Muscle of back (tissue), 11 donors: ENCODE results near the gene CD93. TPM values are rescaled to one million over a fixed set of nuclear protein-coding genes. Genes with fewer than 3 reads are reported as not detected.

Experiments used
- DNase-seq, 3 donors: peaks; one replicate each; pipeline versions ENCODE4 v3.0.0 to v3.0.0-alpha.2; 2013
- polyA plus RNA-seq, 10 donors: library from polyadenylated mRNA; unstranded; fragments of 120-200 nt; gene quantifications; one replicate each; pipeline ENCODE4 v1.2.1, GENCODE V29; 2013; ENCODE audit not compliant: insufficient read length in 10 of 10

CD93 gene
- polyA plus RNA-seq, 10 donors, result 48.0 to 81.1 (median 63.6) TPM

DNA sequence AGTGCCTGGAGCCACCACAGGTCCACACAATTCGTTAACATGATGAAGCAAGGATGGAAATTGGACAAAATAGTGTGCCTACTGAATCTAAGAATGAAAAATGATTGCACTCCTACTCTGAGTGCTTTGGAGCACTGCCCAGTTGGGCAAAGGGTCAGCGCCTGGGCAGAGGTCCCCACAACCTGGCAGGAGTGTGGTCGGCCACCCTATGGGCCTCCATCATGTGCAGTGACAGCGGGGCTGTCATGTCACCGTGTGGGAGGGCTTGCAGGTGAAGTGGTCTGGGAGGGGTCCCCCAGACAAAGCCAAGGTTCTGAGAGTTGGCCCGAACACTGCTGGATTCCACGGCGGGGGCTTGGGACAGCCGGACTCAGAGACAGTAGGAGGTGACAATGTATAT is 36.2 kb upstream of the CD93 start:
- no peak for DNase-seq

DNA sequence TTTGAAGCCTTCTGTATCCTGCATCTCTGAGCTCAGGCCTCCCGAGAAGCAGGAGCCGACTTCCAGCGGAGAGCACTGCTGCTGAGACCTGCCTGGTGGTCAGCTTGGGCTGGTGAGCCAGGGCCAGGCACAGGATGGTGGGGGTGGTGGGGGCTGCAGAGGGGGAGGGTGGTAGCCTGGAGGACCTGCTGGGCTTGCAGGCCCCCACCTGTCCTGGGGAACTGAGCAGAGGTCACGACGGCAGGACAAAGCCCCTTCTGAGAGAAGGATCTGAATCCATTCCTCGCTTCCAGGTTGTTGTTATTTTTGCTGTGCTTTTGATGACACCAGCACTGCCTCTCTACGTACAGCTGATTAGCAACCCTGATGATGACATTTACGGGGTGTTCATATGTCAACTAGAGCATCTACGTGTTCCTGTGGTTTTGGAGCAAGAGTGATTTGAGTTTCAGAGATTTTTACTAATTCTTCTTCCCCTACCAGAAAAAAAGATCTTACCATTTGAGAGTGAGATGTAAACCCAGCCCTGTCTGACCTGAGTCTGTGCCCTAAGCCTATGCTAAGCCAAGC is 35.7 kb upstream of the CD93 start:
- DNase-seq, result no peak

DNA sequence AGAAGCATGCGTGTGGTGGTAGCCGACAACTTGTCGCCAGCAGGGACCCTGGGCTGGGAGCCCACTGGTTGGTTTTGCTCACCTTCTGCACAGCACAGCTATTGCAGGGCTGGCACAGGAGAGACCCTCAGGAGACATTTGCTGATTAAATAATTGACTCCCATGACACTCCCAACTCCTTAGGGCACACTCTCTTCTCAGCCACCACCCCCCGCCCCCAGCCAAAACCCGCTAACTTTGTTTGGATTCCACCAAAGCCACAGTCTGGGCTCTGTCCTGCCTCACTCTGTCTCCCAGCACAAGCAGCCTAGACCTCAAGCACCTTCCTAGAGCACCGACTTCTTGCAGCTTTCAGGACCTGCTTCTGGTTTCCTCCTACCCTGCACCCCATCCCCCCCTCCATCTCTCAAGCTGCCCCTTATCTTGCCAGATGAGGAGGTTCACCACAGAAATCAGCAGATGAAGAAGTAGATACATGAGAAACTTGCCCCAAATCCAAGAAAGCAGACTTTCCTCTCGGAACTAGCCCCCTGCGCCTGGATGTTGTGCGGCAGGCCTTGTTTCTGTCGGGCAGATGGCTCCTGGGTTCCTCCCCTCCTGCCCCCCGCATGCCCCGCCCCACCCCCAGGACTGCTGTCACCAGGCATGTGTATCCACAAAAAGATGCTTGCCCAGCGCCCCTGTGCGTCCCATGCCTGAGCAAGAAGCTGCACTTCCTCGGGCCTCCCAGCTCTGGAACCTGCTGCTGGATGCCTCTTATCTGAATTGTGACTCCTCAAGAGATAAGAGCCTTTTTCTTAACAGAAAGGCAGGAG is 35.0 kb upstream of the CD93 start:
- no peak for DNase-seq

DNA sequence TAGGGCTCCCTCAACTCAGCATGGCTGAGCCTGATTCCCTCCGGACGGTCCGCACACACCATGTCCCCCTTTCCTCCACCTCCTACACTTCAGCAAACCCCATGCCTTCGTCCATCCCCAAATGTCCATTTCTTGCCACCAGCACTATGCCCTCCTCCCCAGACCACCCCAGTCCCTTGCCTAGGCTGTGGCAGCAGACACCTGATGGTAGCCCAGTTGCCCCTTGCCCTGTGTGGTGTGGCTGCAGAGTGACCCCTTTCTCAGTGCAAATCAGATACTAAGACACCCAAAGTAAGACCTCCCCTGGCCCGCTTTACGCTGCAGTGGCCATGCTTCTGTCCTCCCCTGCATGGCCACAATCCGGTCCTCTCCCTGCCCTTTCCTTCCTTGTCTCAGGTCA is 34.1 kb upstream of the CD93 start:
- no peak for DNase-seq

DNA sequence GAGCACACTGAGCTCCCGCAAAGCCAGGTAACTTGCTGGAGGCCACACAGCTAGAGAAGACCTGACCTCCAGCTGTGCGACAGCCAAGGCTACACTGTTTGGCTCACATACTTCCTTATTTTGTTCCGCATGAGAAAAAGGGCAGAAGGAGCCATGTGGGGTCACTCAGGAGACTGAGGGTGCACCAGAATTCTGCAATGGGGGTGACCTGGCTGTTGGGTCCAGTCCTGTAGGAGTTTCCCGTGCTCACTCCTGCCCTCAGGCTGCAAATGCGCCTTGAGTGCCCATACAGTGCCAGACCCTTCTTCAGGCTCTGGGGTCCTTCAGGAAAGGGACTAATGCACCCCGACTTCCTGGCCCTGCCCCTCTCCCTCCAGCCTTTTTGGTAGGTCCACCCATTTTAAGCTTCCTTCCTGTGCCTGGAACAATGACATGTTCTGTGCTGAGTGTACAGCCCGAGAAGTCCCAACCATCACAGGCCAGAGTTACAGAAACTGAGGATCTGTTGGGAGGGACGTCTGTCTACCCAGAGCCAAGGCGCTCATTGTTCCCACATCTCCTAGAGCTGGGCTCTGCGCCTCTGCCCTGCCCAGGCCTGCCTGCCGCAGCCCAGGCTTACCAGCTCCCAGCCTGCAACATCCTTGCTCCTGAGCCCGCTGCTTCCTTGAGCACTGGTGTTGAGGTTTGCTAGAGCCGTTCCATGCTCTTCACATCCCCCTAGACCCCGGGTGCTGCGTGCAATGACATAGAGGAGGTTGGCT is 33.5 kb upstream of the CD93 start:
- DNase-seq, result no peak

DNA sequence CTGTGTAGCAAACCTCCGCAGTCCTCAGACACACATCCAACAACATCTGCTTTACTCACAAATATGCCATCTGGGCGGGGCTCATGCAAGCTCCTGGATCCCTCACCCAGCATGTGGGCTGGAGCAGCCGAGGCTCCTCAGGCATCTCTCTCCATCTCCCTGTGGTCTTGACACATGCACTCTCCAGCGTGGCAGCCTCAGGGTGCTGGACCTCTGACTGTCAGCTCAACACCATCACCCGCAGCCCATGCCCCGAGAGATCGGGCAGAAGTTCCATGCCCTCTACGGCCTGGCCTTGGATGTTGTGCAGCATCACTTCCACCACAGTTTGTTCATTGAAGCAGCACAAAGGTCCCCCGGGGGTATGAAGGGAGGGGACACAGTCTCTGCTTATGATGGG is 32.6 kb upstream of the CD93 start:
- no peak for DNase-seq

DNA sequence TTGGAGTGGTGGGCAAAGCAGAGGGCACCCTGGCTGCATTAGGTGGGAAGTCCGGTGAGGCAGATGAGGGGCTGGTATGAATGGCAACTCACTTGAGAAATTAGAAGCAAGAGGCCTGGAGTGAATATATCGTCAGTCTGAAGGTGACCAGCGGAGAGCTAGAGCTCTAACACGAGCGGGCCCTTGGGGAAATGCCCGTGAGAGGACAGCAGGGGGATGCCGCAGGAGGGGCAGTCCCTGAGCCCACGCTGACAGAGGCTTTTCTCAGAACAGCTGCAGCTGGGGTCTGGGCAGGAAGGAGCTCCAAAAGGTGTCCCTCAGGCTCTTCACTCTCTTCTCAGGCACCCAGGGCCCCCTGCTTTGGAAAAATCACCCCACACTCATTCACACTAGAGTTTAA is 32.0 kb upstream of the CD93 start:
- no peak for DNase-seq

DNA sequence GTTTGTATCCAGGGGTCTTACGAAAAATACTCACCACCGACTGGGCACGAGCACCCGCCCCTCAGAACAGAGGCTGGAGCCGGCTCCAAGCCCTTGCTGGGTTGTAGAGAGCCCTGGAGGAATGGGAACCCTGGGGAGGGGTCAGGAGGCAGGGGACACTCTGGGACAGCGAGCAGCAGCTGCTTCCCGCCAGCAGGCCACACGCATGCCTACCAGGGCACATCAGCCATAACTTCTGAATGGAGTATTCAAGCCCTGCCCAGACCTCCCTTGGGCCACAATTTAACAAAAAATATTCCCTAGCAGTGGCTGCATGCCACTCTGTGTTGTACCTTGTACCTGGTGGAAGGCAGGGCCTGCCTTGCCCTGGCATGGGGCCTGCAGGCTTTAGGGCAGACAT is 31.6 kb upstream of the CD93 start:
- DNase-seq, result no peak

DNA sequence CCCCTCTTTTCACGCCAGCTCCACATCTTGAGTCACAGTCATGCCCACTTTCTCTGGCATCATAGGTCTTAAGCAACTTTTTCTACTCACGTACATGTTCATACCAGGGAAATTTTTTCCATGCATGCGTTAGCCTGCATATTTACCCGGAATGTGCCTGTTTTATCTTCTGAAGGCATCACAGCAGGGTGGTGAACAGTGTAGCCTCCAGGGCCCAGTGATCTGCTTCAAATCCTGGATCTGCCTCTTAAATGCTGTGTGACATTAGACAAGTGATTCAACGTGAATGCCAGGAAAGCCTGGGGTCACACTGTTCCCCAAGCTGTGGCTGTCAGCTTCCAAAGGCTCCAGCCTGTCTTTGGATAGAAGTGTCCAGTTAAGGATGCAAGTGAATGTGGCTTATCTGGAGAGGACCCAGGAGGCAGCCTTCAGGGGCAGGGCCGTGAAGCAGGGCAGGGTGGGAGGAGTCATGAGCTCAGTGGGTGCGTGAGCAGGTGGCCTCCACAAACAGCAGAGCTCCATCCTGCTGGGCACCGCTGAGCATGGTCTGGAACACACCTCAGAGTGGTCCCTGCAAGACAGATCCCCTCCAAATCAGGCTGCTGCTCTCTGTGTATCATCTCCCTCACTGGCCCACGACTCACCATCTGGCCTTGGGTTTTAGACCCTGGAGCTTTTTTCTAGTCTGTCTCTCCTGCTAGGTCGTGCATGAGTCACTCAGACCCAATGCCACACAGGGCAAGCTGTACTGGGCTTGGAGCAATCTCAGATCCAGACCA is 30.4 kb upstream of the CD93 start:
- no peak for DNase-seq

DNA sequence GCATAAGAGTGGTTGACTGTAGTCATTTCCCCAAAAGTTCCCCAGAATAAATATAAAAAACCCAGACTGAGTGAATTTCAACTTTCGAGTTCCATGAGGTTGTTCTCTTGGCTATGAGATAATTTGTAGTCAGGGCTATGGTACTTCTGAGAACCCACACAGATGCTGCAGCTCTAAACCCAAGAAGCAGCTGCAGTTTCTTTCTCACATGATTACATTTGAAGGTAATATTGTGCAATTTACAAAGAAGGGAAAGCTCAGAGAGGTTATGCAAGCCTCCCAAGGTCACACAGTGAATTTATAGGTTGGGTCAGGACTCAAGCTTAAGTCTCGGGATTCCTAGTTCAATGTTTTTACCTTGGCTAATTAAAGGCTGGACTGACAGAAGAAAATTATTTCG is 29.7 kb upstream of the CD93 start:
- DNase-seq, result no peak

DNA sequence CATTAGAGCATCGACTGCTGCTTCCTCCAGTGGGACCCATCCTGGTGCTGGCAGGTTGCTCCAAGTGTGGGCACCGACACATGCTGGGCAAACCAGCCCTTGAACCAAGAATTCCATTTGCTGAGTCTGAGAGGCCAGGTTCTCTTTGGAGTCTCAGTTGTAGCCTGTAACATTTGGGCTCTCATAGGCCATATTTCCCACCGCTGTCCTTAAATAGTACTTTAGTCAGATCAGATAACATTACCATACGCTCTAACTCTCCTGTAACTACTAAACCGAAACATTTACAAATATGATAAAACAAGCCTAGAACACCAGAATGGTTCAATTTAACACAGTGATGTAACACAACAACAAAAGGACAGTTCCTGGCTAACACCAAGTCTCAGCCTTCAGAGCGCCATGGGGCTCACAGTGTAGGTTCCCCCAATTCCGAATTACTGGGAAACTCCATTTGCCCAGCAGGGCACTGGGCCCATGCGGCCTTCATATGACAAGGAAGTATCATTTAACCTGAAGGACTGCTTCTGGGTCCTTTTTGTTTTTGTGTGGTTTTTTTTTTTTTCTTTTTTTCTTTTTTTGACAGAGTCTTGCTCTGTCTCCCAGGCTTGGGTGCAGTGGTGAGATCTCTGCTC is 28.4 kb upstream of the CD93 start:
- DNase-seq, result no peak

DNA sequence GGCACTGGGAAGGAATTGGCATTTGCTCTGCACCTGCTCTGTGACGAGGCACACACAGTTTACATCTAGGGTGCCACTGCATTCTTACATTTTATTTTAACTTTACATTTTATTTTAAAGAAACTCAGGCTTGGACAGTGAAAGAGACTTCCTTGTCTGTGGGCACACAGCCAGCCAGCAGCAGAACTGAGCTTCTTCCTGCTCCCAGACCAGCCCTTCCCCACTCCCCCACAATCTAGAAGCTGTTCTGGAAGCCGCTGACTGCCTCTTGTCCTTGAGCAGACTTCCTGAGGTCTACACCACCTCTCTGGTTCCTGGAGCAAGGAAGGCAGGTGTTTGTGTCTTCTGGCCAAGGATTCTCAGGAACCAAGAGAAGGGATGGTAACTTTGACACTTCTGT is 27.9 kb upstream of the CD93 start:
- peak in 1 of 3 donors; percentile 68 for DNase-seq

DNA sequence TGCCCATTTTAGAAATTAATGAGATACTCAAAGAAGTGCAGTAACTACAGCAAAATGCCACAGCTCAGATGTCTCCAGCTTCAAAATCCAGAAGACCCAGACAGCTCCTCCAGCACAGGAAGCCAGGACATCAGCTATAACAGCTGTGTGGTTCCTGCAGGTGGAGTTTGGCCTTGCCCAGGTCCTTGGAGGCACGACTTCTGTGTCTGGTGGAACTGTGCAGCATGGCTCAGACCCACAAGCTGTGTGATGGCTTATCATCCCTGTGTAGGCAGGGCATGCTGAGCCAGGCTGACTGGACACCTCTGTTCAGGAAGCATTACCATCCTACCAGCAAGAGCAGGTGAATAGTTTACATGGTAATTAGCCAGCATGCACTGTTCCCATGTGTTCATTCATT is 26.5 kb upstream of the CD93 start:
- DNase-seq, result no peak

DNA sequence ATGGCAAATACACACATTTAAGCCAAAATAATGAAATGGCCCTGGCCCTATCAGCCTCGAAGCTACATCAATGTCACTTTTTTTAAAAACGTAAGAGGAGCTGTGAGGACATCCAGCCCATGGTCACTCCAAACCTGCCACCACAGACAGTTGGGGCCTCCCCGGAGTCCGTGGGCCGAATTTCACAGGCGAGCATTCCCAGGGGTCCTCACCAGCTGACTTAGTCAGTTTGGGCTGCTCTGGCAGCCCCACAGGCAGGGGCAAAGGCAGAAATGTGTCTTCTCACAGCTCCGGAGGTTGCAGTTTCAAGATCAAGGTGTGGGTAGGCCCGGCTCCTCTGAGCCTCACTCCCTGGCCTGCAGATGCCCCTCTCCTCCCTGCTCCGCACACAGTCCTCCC is 25.8 kb upstream of the CD93 start:
- no peak for DNase-seq

DNA sequence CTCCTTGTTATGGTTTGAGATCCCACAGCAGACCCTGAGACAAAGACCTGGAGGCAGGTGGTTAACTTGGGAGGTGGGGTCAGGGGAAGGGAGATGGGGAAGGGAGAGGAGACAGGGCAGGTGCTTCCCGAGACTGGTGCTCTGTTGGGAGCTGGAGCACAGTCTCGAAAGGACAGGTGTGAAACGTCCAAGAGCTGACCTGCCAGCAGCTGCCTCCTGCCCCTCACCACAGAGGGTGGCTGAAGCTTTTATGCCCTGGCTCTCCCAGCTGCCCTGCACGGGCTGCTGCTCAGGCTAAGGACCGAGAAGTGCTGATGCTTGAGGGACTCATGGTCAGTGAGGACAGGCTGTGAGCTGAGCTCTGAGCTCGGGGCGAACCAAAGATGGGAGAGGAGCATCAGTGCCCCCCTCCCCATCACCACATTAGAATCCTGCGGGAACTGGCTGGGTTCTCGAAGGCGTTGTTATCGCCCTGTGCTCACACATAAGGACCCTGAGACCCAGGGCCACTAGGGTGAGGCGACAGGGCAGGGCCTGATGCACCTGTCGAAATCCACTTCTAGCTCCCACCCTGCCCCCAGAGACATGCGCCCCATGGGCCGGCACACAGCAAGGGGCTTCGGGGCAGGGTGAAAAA is 25.3 kb upstream of the CD93 start:
- DNase-seq, result no peak

DNA sequence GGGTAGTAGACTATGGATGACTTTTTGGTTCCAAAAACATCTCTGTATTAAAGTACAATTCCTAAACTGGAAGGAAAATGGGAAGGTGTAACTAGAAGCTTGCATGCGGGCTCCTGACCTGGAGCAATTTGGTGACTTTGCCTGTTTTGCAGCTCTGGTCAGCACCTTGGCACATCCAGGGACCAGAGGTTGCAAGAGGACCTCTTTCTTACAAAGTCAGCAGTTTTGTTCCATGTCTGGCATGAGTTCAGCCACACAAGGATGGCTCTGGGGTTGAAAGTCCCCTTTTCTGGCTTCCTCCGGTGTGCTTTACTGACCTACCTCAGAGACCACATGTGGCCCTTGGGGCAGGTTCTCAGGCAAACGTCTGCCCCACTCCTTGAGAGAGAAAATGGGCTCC is 22.7 kb upstream of the CD93 start:
- DNase-seq, result no peak

DNA sequence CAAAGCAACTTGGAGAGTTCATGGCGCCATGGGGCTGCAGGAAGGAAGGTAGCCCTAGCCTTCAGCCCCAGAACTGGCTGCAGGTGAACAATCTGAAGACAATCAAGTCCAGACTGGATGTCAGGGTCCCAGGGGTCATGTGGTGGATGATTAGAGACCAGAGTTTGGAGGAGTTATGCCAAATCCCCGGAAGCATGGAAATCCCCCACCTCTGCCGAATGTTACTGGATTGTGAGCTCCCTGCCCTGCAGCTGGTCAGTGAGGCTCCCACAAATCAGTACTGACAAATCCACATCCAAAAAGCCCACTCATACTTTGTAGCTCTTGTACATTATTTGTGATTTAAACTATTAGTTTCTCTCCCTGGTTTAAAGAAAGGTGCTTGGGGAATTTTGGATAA is 21.3 kb upstream of the CD93 start:
- DNase-seq, result no peak

DNA sequence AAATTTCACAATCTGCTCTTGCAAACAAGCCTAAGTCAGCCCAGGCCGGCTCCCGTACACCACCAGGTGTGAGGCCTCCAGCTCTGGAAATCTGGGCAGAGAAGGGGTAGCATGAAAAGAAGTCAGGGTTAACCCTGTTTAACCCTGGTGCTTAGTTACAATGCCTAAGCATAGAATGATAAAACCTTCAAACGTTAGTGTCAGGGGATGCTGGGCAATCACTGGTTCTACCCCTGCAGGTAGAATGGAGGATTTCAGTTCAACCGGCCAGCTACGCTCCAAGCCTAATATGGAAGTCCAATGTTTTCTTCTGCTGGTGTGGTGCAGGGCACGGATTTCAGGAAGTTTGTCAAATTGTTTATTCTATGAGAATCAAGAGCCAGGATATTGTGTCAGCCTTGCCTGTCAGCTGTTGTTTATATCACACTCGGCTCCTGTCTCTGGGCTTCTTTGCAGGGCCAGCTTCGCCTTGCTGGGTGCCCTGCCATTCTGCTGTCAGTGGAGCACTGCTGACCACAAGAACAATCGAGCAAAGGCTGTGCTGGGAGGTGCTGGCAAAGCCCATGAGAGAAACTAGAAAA is 20.2 kb upstream of the CD93 start:
- peak in 1 of 3 donors; percentile 48 for DNase-seq

DNA sequence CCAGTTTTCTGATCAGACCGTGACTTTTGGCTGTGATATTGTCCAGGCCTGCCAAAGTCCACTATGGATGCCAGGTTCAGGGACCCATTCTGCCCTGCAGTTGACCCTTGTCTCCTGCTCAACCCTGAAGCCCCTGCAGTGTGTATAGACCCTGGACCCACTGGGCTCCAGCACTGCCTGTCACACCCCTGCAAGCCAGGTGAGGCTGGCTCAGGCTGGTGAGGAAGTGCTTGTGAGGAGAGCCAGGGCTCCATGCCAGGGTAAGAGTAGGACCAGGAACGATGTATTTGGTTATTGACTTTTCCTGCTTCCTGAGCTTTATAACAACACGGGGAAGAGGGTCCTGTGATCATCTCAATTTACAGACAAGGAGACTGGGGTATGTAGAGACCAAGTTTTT is 19.1 kb upstream of the CD93 start:
- no peak for DNase-seq

DNA sequence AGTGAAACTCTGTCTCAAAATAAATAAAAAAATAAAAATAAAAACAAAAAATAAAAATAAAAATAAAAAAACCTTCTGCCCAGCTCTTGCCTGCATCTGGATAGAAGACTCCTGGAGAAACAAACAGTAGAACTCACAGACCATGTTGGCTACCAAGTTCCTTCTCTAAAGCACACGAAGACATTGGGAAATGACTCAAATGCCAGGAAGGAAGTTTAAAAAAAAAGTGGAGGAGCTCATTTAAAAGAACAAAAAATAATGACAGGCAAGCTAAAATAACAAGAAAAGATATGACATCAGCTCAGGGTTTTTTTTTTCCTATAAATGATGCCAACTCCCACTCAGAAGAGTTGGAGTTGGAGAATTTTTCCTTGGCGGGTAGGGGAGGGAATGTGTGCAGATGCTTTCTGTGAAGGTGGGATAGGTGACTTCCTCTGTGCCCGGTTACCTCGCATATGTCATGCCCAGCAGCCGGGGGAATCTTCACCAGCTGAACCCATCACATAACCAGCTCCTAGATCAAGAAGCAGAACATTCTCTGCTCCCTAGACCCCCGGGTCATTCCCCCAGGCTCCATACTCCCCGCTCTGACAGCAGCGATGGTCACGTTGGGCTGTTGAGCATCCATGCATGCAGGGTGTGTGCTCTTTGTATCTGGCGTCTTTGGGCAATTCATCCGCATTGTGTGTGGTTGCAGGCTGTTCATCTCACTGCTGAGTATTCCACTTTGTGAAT is 17.3 kb upstream of the CD93 start:
- DNase-seq, result no peak
